ENCODE results near the gene TAPT1.

The TAPT1 gene

DNA sequence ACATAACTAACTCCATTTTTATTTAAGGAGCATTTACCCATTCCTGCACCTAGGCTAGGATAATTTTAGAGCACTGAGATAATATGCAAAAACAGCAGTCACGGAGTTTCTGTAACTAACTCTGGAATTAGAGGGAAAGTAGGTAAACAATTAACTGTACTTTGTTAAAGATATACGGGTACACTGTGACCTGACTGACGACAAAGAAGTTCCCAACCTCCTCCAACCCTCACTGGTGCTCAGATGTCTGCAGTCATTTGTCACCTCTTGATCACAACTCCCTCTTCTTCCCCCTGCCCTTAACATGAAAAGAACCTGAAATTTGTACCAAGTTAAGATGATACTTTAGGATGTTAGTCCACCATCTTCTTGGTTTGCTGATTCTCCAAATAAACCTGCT, 42.0 kb upstream of the TAPT1 start:
- TF ChIP-seq EP300 (IDR thresholded peaks at IDR 0.05; ENCODE audit: borderline replicate concordance) = no peak
- no peak for TF ChIP-seq ZBTB7A (IDR thresholded peaks at IDR 0.05; ENCODE audit: low read depth)
- TF ChIP-seq YY1 (IDR thresholded peaks at IDR 0.05; ENCODE audit: low read depth) = no peak
- TF ChIP-seq USF1 (IDR thresholded peaks at IDR 0.05) = no peak
- TF ChIP-seq MAX (IDR thresholded peaks at IDR 0.05) = no peak
- no peak for TF ChIP-seq RAD21 (IDR thresholded peaks at IDR 0.05; ENCODE audit: low read depth)
- TF ChIP-seq CEBPB (IDR thresholded peaks at IDR 0.05) = no peak
- TF ChIP-seq FOXM1 (IDR thresholded peaks at IDR 0.05; ENCODE audit: borderline replicate concordance, low read depth) = no peak
- TF ChIP-seq TAF1 (IDR thresholded peaks at IDR 0.05; ENCODE audit: low read depth) = no peak
- no peak for TF ChIP-seq TCF12 (IDR thresholded peaks at IDR 0.05; ENCODE audit: low read depth)
- no peak for TF ChIP-seq TEAD4 (IDR thresholded peaks at IDR 0.05)
- TF ChIP-seq CREB1 (IDR thresholded peaks at IDR 0.05; ENCODE audit: low read depth) = no peak
- no peak for TF ChIP-seq EGR1 (IDR thresholded peaks at IDR 0.05)
- no peak for TF ChIP-seq NFIC (IDR thresholded peaks at IDR 0.05)

DNA sequence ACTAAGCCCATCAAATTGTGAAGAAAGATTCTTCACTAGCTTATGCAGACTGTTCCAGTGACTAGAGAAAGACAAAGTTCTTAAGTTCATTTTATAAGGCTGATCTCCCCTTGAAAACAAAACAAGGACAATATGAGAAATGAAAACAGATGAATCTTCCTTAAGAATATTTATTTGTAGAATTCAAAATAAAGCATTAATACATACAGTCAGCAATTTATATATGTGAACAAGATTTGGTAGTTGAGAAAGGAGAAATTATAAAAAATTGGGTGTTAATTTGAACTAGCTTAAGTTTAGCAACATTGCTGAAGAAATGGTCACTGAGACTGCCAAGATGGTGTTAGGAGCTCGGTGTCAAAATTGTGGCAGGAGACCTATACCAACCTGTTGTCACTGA, 41.4 kb upstream of the TAPT1 start:
- TF ChIP-seq NFIC (IDR thresholded peaks at IDR 0.05) = no peak
- TF ChIP-seq CREB1 (IDR thresholded peaks at IDR 0.05; ENCODE audit: low read depth) = no peak
- TF ChIP-seq EGR1 (IDR thresholded peaks at IDR 0.05) = no peak
- TF ChIP-seq ZBTB7A (IDR thresholded peaks at IDR 0.05; ENCODE audit: low read depth) = no peak
- no peak for TF ChIP-seq YY1 (IDR thresholded peaks at IDR 0.05; ENCODE audit: low read depth)
- TF ChIP-seq TAF1 (IDR thresholded peaks at IDR 0.05; ENCODE audit: low read depth) = no peak
- no peak for TF ChIP-seq REST (IDR thresholded peaks at IDR 0.05; ENCODE audit: low read depth)
- no peak for TF ChIP-seq USF1 (IDR thresholded peaks at IDR 0.05)
- TF ChIP-seq CEBPB (IDR thresholded peaks at IDR 0.05) = no peak
- no peak for TF ChIP-seq MAX (IDR thresholded peaks at IDR 0.05)

GRCh38 chr4:16265820-16266219, 39.5 kb upstream of the TAPT1 start:
- TF ChIP-seq NFIC (IDR thresholded peaks at IDR 0.05) (no peak), TEAD4 (IDR thresholded peaks at IDR 0.05) (no peak), EP300 (IDR thresholded peaks at IDR 0.05; ENCODE audit: borderline replicate concordance) (no peak), REST (IDR thresholded peaks at IDR 0.05; ENCODE audit: low read depth) (no peak), MAX (IDR thresholded peaks at IDR 0.05) (no peak), ZBTB7A (IDR thresholded peaks at IDR 0.05; ENCODE audit: low read depth) (no peak), TAF1 (IDR thresholded peaks at IDR 0.05; ENCODE audit: low read depth) (no peak), CREB1 (IDR thresholded peaks at IDR 0.05; ENCODE audit: low read depth) (no peak), YY1 (IDR thresholded peaks at IDR 0.05; ENCODE audit: low read depth) (no peak), USF1 (IDR thresholded peaks at IDR 0.05) (no peak), CEBPB (IDR thresholded peaks at IDR 0.05) (no peak), EGR1 (IDR thresholded peaks at IDR 0.05) (no peak), FOXM1 (IDR thresholded peaks at IDR 0.05; ENCODE audit: borderline replicate concordance, low read depth) (no peak), RAD21 (IDR thresholded peaks at IDR 0.05; ENCODE audit: low read depth) (no peak), TCF12 (IDR thresholded peaks at IDR 0.05; ENCODE audit: low read depth) (no peak)

GRCh38 chr4:16264798-16265197, 38.5 kb upstream of the TAPT1 start:
- no peak for TF ChIP-seq TAF1 (IDR thresholded peaks at IDR 0.05; ENCODE audit: low read depth)
- TF ChIP-seq EP300 (IDR thresholded peaks at IDR 0.05; ENCODE audit: borderline replicate concordance) = no peak
- TF ChIP-seq NFIC (IDR thresholded peaks at IDR 0.05) = no peak
- TF ChIP-seq RAD21 (IDR thresholded peaks at IDR 0.05; ENCODE audit: low read depth) = peak; percentile 68

DNA sequence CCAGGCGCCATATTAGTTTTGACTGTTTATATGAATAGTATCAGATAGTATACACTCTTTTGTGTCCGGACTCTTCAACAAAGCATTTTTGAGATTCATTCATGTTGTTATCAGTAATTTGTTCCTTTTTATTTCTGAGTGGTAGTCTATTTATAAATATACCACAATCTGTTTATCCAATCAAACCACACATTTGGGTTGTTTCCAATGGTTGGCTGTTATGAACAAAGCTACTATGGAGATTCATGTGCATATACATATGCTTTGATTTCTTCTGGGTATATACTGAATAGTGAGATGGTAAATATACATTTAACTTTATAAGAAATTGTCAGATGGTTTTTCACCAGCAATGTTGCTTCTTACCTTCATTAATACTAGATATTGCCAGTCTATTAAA, 36.8 kb upstream of the TAPT1 start:
- no peak for TF ChIP-seq TAF1 (IDR thresholded peaks at IDR 0.05; ENCODE audit: low read depth)
- TF ChIP-seq EGR1 (IDR thresholded peaks at IDR 0.05) = no peak
- TF ChIP-seq USF1 (IDR thresholded peaks at IDR 0.05) = no peak
- TF ChIP-seq RAD21 (IDR thresholded peaks at IDR 0.05; ENCODE audit: low read depth) = no peak
- no peak for TF ChIP-seq CEBPB (IDR thresholded peaks at IDR 0.05)
- no peak for TF ChIP-seq FOXM1 (IDR thresholded peaks at IDR 0.05; ENCODE audit: borderline replicate concordance, low read depth)
- TF ChIP-seq REST (IDR thresholded peaks at IDR 0.05; ENCODE audit: low read depth) = no peak
- TF ChIP-seq ZBTB7A (IDR thresholded peaks at IDR 0.05; ENCODE audit: low read depth) = no peak
- TF ChIP-seq CREB1 (IDR thresholded peaks at IDR 0.05; ENCODE audit: low read depth) = no peak
- TF ChIP-seq YY1 (IDR thresholded peaks at IDR 0.05; ENCODE audit: low read depth) = no peak
- TF ChIP-seq TEAD4 (IDR thresholded peaks at IDR 0.05) = no peak
- TF ChIP-seq EP300 (IDR thresholded peaks at IDR 0.05; ENCODE audit: borderline replicate concordance) = no peak
